Measurements from ENCODE around the gene ATP5PB.

- TF ChIP-seq CTCF (IDR thresholded peaks at IDR 0.05; ENCODE audit: low read length) (no peak), EZH2 (IDR thresholded peaks at IDR 0.05; ENCODE audit: borderline replicate concordance, low read length) (no peak)
Observed at GRCh38 chr1:111414756-111415155, 34.5 kb upstream of the ATP5PB start.
